GM21825 (cell line): ENCODE results near the gene MAP2.

Experiments used
- ATAC-seq: cut with Tn5 transposase; IDR thresholded peaks from one replicate; pipeline ENCODE4 v1.9.1; 2021; ENCODE audit warnings: mild to moderate bottlenecking, moderate library complexity; ENCODE audit not compliant: unreplicated experiment

The MAP2 gene

DNA sequence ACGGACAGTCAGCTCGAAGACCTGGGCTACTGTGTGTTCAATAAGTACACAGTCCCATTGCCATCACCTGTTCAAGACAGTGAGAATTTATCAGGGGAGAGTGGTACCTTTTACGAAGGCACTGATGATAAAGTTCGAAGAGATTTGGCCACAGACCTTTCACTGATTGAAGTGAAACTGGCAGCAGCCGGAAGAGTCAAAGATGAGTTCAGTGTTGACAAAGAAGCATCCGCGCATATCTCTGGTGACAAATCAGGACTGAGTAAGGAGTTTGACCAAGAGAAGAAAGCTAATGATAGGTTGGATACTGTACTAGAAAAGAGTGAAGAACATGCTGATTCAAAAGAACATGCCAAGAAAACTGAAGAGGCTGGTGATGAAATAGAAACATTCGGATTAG, 270.9 kb downstream of the MAP2 start:
- no peak for ATAC-seq

DNA sequence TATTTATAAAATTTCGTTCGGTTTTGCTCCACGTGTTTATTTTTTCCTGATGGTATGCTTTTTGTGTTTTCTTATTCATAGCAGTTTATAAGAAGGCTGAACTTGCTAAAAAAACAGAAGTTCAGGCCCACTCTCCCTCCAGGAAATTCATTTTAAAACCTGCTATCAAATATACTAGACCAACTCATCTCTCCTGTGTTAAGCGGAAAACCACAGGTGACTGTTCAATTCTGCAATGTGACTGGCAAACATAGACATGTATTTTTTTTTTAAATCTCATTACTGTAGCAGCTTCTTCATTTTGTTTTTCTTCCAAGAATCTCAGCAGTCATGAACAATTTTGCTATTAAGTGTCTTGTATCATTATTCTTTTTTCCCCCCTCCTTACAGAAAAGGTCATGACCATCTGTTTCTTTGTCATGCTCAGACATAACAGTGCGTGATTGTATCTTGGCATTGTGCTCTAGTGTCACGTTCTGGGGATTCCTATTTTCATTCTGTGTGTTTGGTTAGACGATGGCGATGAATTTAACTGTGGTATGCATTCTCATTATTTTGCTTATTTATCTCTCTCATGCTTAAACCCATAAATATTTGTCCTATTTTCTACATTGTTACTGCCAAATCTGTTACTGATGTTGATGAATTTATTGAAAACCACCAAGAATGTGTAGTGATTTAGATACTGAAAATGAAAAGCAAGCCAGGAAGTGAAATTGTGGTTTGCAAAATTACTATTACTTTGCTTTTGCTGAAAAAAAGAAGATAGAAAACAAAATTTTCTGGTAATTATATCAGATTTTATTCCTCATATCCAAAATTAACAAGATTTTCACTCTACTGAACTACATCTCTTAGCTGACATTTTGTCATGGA, 273.2 kb downstream of the MAP2 start:
- peak; percentile 74 for ATAC-seq

DNA sequence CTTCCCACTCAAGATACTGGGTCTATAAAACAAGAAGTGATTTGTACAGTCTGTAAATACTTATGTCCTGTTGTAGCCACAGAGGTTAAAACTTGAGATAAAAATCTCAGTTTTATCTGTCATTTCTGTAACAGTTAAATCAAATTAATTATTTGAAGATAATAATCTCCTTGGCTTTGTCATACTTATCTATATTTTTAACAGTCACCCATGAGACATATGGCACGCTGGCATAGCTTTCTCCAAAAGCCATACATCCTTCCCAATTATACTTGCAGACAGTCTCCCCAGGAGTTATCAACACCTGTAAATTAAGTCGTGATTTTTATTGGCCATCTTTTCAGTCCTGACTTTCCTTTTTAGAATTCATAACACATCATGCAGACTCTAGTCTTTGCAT, 278.9 kb downstream of the MAP2 start:
- ATAC-seq = no peak

DNA sequence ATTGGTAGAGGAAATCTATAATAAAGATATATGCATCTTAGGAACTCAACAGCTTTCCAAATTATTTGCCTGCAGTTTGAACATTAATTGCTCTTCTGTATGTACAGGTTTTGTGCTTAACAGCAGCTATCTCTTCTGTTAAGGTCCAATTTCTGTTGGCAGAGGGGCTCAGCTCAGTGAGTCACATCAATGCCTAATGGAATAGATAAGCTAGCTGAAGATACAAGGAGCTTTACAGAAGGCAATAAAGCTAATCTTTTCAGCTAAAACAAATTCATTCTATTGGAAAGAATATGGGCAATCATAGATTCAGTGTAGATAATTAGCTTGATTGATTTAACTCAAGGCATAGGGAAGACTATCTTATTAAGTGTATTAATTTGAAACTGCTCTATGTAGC, 289.4 kb downstream of the MAP2 start:
- no peak for ATAC-seq

DNA sequence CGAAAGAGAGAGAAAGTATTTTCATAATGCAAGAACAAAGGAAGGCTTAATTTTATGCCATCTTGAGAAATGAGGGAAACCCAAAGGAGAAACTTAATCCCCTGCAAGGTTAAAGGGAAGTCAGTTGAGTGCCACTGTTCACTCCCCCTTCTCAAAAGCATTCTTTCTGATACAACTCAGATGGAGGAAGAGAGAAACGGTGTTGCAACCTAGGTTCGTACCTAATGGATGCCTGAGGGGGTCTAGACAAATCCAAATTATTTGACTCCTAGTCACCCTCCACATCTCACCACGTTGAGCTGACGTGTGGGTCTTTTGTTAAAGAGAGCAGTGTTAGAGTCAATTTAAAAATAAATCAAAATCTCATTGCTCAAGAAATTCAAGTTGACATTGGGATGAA, 295.2 kb downstream of the MAP2 start:
- no peak for ATAC-seq

DNA sequence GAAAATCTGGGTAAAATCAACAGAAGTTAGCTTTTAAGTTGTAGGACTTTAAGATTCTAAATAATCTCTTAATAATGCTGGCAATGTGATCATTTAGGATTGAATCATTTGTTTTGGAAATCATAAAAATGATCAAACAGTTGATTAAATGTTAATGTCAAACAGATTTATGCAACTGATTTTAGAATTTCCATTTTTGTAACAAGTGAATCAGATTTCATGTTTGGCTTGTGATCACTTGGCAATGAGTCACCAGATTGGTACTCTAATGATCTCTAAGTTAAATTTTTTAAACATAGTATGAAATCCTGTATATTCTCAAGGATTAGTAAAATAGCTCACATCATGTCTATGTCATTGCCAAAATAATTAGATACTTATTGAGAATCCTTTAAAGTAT, 297.6 kb downstream of the MAP2 start:
- no peak for ATAC-seq

DNA sequence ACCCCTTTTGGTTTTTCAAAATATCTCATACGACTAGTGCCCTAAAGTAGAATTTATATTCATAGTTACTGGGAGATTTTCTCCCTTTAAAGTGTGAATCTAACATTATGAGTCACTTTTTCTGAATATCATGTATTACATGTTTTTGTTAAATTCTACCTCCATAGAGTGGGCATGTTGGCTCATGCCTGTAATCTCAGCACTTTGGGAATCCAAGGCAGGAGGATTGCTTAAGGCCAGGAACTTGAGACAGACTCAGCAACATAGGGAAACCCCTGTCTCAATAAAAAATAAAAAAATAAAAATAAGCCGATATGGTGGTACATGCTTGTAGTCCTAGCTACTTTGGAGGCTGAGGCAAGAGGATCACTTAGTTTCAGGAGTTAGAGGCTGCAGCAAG, 302.5 kb downstream of the MAP2 start:
- ATAC-seq = no peak

DNA sequence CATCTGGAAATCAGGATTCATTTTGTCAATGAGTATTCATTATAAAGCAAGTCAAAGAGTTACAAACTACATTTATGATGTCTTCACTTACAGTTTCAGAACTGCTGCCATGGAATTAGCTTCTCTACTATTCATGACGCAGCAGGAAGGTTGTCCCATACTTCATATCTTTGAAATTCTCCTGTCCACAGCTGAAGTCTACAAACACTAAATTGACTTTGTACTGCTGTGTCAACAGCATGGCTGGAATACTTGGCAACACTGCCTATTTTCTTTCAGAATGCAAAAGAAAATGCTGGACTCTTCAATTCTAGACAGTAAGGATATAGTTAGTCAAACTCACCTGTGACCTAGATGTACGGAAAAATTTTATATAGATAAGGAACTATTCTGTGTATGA, 303.2 kb downstream of the MAP2 start:
- no peak for ATAC-seq

DNA sequence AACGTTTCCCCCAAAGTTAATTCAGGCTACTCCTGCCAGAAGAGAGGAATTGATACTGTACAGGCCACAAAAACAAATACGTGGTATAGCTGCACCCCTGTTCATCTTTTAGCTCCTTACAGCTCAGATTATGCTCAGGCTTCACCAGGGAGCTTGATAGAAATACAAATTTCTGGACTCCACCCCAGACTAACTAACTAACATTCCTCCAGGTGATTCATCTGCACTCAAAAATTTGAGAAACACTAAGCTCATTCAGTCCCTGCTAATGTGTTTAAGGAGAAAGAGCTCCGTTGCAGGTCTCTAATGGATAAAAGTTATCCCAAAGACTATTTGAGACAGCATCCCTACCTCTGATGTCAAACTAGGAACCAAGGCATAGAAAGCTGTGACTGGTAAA, 311.0 kb downstream of the MAP2 start:
- no peak for ATAC-seq

DNA sequence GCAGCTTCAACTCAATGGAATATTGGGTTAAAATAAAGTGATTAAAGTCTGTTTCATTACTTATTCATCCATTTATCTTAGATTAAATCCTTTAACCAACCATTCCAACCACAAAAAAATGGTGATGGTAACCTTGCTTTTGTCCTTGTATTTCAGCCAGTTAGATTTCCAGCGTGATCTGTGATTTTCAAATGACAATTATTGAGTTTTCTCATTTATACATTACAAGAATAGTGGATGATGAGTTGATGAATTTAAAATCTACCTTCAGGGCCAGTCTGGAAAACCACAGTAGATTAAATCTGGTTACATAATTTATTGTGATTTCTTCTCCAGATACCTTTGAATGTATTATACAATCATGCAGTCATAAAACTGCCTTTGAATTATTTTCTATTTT, 318.1 kb downstream of the MAP2 start:
- ATAC-seq = no peak

DNA sequence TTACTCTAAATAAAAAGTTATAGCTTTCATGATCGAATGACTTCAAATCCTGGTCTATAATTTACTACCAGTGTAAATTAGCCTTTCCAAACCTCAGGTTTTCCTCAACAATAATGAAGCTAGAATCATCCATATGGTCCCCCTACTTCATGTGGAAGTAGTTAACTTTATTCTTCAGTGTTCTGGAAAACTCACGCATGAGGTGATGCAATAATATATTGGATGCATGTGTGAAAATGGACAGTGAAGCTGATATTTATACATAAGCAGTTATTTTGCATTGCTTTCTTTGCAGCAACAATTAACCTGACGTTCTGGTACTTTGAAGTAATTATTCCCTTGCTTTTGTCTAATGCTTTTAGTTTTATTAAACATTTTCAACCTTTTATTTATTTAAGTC, 329.2 kb downstream of the MAP2 start:
- ATAC-seq = no peak

DNA sequence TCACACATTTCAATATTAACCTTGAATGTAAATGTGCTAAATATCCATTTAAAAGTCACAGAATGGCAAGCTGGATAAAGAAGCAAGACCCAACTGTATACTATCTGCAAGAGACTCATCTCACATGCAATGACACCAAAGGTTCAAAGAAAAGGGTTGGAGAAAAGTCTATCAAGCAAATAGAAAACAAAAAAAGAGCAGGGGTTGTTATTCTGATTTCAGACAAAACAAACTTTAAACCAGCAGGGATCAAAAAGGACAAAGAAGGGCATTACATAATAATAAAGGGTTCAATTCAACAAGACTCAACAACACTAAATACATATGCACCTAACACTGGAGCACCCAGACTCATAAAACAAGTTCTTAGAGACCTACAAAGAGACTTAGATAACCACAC, 333.3 kb downstream of the MAP2 start:
- no peak for ATAC-seq

DNA sequence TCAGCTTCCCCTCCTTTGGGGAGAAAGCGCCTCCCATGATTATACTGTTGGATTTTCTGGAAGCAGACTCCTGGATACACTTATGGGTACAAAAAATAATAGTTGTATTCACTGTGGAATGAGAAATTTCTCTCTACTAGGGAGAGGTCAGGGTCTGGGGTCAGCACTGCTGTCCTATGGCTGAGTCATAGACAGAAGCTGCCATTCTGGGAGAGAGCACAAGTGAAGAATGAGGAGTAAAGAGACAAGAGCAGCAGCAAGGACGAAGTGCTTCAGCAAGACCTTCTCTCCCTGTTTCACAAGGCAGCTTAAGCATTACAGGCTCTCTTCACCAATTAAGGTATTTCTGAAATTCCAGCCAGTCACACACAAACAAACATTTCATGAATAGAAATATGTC, 337.7 kb downstream of the MAP2 start:
- no peak for ATAC-seq

DNA sequence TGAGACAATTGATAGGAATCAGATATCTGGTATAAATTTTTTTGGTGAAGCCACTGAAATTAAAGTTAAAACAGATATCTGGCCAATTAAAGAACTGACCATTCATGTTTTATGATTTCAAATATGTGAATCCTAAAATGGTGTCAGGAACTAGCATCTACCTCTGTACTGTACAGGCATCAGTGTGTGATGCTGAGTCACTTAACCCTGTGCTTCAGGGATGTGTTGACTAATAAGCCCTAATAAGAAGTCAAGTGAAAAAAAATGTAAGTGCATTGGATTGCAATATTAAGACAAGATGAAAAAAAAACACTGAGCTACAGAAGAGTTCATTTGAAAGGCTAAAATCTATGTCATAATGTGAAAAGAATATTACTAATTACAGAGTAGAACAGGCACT, 338.7 kb downstream of the MAP2 start:
- no peak for ATAC-seq

DNA sequence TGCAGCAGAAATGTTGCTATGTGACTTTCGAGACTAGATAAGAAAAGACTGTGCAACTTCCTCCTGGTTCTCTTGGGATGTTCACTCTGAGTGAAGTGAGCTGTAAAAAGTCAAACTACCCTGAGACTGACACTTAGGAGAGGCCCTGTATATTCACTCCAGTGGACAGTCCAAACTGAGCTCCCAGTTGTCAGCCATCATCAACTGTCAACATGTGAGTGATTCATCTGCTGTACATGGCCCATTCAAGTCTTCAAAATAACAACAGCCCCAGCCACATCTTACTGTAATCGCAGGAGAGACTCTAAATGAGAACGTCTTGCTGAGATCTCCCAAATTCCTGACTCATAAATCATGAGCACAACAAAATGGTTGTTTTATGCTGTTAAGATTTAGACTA, 339.3 kb downstream of the MAP2 start:
- ATAC-seq = no peak

DNA sequence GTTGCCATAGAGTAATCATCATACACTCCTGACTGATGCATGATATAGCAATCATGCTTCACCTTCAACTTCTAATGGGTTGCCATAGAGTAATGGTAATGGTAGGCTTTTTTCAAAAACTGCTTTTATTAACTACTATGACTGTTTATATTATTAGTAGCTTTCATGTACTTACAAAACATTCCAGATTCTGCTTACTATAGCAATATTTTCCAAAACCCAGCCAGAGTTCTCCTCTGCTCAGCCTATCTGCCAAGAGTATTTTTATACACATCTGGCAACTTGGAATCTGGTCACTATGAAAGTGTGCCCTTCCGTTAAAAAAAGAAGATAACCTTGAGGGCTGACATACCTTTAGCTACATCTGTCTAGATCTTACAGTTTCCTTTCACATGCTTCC, 342.8 kb downstream of the MAP2 start:
- ATAC-seq = no peak

DNA sequence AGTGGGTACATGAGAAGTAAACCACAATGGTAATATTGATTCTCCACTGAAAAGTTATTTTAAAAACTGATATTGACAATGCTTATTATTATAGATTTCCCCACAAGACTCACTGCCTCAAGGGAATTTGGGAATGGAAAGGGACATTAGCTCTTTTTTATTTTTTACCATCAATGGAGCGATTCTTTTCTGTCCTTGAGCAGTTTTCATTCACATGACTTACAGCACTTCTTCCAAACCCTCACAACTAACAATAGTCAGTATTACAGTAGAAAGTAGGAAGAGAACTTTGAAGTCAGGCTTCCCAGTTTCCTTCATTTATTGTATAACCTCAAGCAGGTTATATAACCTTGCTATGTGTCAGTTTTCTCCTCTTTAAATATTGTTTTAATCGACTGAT, 343.5 kb downstream of the MAP2 start:
- ATAC-seq = no peak

DNA sequence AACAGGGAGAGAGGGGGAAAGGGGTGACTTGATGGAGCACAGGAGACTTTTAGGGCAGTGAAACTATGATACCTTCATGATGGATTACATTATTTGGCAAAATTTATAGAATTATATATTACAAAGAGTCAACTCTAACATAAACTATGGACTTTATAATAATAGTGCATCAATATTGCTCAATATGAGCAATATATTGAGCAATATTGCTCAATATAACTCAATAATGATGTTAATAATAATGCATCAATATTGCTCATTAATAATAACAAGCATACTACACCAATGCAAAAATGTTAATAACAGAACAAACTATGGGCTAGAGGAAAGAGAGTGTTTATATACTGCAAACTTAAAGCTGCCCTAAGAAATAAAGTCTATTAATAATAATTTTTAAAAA, 344.7 kb downstream of the MAP2 start:
- ATAC-seq = no peak

DNA sequence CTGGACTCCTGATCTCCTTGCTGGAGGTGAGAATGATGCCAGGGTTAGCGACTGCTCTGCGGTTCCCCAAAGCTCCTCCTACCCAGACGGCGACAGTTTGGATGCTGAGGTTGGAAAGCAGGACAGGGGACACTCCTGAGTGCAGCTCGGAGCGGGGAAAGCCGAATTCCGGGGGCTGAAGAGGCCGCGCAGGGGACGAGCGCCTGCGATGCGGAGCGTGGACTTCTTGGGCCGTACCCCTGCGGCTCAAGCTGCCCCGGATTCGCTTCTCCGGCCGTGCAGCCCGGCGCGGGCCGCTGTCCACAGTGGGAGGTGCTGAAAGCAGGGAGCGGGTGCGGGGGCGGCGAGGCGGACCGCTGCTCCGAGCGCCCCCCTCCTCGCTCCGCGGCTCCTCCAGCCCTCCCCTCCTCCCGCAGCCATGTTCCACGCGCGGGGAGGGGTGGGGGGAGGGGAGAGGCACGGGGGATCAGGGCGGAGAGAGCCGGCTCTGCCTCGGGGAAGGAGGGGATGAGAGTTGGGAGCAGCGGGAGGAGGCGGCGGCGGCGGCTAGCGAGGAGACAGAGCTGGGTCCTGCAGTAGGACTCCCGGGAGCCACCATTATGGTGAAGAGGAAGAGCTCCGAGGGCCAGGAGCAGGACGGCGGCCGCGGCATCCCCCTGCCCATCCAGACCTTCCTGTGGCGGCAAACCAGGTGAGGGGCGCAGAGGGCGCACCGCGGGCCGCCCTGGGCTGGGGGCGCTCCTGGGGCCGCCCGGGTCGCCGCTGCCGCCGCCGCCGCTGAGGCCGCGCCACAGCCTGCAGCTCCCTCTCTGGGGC, 347.8 kb downstream of the MAP2 start, which contains the start of gene UNC80:
Gene UNC80 (plus strand): TSS at position 359 of the 816 bp plus-strand sequence. CDS start 241 bp downstream, at position 600.
- ATAC-seq = no peak

DNA sequence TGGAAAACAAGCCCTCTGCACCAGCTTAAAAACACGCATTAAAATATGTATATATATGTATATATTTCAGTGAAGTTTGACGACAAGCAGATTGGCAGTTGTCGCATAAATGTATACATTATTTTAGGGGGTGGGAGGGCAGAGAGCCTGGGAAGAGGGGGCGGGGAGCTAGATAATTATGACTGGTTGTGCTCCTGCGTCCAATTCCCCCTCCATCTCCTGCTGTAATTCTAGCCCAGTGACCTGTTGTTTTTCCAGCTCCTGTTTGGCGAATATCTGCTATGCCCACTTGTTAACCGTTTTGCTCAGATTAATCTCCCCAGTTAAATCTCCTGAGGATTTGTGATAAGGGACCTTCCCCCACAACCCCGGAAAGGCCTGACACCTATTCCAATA, 348.4 kb downstream of the MAP2 start:
- ATAC-seq = no peak

DNA sequence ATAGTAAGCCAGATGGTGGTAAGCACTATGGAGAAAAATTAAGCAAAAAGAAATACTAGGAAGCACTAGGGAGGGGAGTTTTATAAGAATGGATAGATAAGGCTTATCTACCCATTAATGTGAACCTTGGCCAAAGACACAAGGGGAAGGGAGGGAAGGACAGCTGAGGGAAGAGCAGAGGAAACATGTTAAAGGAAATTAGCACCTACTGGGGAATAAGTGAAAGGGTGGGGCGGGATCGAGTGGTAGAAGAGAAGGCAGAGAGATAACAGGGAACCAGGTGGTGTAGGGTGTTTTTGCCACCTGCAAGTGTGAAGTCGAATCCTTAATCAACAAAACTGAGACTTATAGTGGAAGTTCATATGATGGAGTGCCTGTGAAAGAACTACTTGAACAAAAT, 349.5 kb downstream of the MAP2 start:
- ATAC-seq = no peak
